H9 (cell line): ENCODE measurements around the gene METTL16. TPM values are rescaled to one million over a fixed set of nuclear protein-coding genes. Genes with fewer than 3 reads are reported as not detected.
"Not testable (repeated sequence)": the region's sequence is repeated elsewhere in the genome, so short reads cannot be mapped to it uniquely, and the experiment has no call there.

Experiments
- DNase-seq: peaks from one replicate; pipeline ENCODE4 v3.0.0-alpha.2; 2017
- H2AFZ ChIP-seq: one replicate; pipeline ENCODE4 v1.6.1; 2013; ENCODE audit warnings: mild to moderate bottlenecking, low read length, control low read depth, moderate library complexity
- H2AK5ac ChIP-seq: 2 replicates; pipeline ENCODE4 v1.6.1; 2013; ENCODE audit warnings: low read length, control low read depth, mixed read lengths; ENCODE audit not compliant: insufficient read length
- H2BK120ac ChIP-seq: one replicate; pipeline ENCODE4 v1.6.1; 2013; ENCODE audit warnings: low read depth, mild to moderate bottlenecking, low read length, control low read depth, inconsistent platforms; ENCODE audit not compliant: poor library complexity, severe bottlenecking
- H2BK12ac ChIP-seq: 2 replicates; pipeline ENCODE4 v1.6.1; 2013; ENCODE audit warnings: low read length, control low read depth, mixed read lengths, low read depth; ENCODE audit not compliant: insufficient read length
- H2BK15ac ChIP-seq: 2 replicates; pipeline ENCODE4 v1.6.1; 2013; ENCODE audit warnings: low read depth, low read length, control low read depth
- H2BK20ac ChIP-seq: one replicate; pipeline ENCODE4 v1.6.1; 2013; ENCODE audit warnings: low read depth, mild to moderate bottlenecking, low read length, control low read depth, inconsistent platforms; ENCODE audit not compliant: poor library complexity, severe bottlenecking
- H2BK5ac ChIP-seq: 2 replicates; pipeline ENCODE4 v1.6.1; 2013; ENCODE audit warnings: low read length, control low read depth, mixed read lengths; ENCODE audit not compliant: insufficient read length
- H3K14ac ChIP-seq: 2 replicates; pipeline ENCODE4 v1.6.1; 2013; ENCODE audit warnings: low read length, control low read depth; ENCODE audit not compliant: insufficient read depth
- H3K18ac ChIP-seq: 2 replicates; pipeline ENCODE4 v1.6.1; 2013; ENCODE audit warnings: low read depth, mild to moderate bottlenecking, mixed read lengths, low read length, control low read depth; ENCODE audit not compliant: insufficient read length
- H3K23ac ChIP-seq: 2 replicates; pipeline ENCODE4 v1.6.1; 2013; ENCODE audit warnings: low read length, control low read depth, mixed read lengths, low read depth; ENCODE audit not compliant: insufficient read length
- H3K23me2 ChIP-seq: 2 replicates; pipeline ENCODE4 v1.6.1; 2013; ENCODE audit warnings: low read depth, mild to moderate bottlenecking, mixed read lengths, low read length, control low read depth; ENCODE audit not compliant: insufficient read length, poor library complexity, severe bottlenecking
- H3K27ac ChIP-seq: 2 replicates; pipeline ENCODE4 v1.5.1; 2013; ENCODE audit warnings: low read length, control low read depth, mixed read lengths, low read depth; ENCODE audit not compliant: insufficient read length
- H3K27me3 ChIP-seq: 2 replicates; pipeline ENCODE4 v1.6.1; 2013; ENCODE audit warnings: low read length, control low read depth, inconsistent platforms; ENCODE audit not compliant: insufficient read depth
- H3K4ac ChIP-seq: 2 replicates; pipeline ENCODE4 v1.6.1; 2013; ENCODE audit warnings: low read depth, mild to moderate bottlenecking, control low read depth, inconsistent platforms, low read length, moderate library complexity
- H3K4me1 ChIP-seq: 2 replicates; pipeline ENCODE4 v1.6.1; 2013; ENCODE audit warnings: low read length, control low read depth, inconsistent platforms; ENCODE audit not compliant: insufficient read depth
- H3K4me2 ChIP-seq: 2 replicates; pipeline ENCODE4 v1.6.1; 2013; ENCODE audit warnings: low read length, control low read depth, mixed read lengths; ENCODE audit not compliant: insufficient read length, insufficient read depth
- H3K56ac ChIP-seq: 2 replicates; pipeline ENCODE4 v1.6.1; 2013; ENCODE audit warnings: low read depth, mild to moderate bottlenecking, mixed read lengths, low read length, control low read depth; ENCODE audit not compliant: insufficient read length
- H3K79me1 ChIP-seq: 2 replicates; pipeline ENCODE4 v1.6.1; 2013; ENCODE audit warnings: low read depth, mild to moderate bottlenecking, moderate library complexity, low read length, control low read depth, inconsistent platforms; ENCODE audit not compliant: insufficient read depth, poor library complexity, severe bottlenecking
- H3K79me2 ChIP-seq: 2 replicates; pipeline ENCODE4 v1.6.1; 2013; ENCODE audit warnings: low read length, control low read depth, inconsistent platforms; ENCODE audit not compliant: insufficient read depth
- H3K9ac ChIP-seq: 2 replicates; pipeline ENCODE4 v1.6.1; 2013; ENCODE audit warnings: low read length, control low read depth, mixed read lengths; ENCODE audit not compliant: insufficient read length; ENCODE audit errors: extremely low read depth
- H3K9me3 ChIP-seq: one replicate; pipeline ENCODE4 v1.6.1; 2013; ENCODE audit warnings: low read depth, low read length, inconsistent platforms; ENCODE audit not compliant: control insufficient read depth
- H3T11ph ChIP-seq: one replicate; pipeline ENCODE4 v1.6.1; 2013; ENCODE audit warnings: mild to moderate bottlenecking, low read length, control low read depth, inconsistent platforms
- H4K20me1 ChIP-seq: one replicate; pipeline ENCODE4 v1.6.1; 2013; ENCODE audit not compliant: control insufficient read depth, insufficient read length, insufficient read depth
- H4K5ac ChIP-seq: 2 replicates; pipeline ENCODE4 v1.6.1; 2013; ENCODE audit warnings: low read depth, mild to moderate bottlenecking, mixed read lengths, low read length, control low read depth; ENCODE audit not compliant: insufficient read length
- H4K8ac ChIP-seq: replicated peaks from 2 replicates; pipeline ENCODE4 v1.6.1; 2013; ENCODE audit warnings: low read length, control low read depth, mixed read lengths, low read depth; ENCODE audit not compliant: insufficient read length
- H4K91ac ChIP-seq: 2 replicates; pipeline ENCODE4 v1.6.1; 2013; ENCODE audit warnings: low read depth, mild to moderate bottlenecking, moderate library complexity, mixed read lengths, low read length, control low read depth; ENCODE audit not compliant: insufficient read length
- H3K27ac Mint-ChIP-seq, 3 experiments: 2 replicates in 2 of 3; 3 replicates in 1 of 3; pipeline ENCODE4 v1.8.0; 2020 to 2021; ENCODE audit warnings: mixed read lengths in 3 of 3, mild to moderate bottlenecking in 1 of 3, moderate library complexity in 1 of 3
- H3K27me3 Mint-ChIP-seq: 2 replicates; pipeline ENCODE4 v1.8.0; 2021; ENCODE audit warnings: low read depth, mild to moderate bottlenecking, moderate library complexity, mixed read lengths
- H3K36me3 Mint-ChIP-seq, 3 experiments: 2 replicates in 2 of 3; 3 replicates in 1 of 3; pipeline ENCODE4 v1.8.0; 2020 to 2021; ENCODE audit warnings: low read depth in 3 of 3, mixed read lengths in 3 of 3; ENCODE audit not compliant: insufficient read depth in 1 of 3
- H3K4me1 Mint-ChIP-seq, 2 experiments: 2 replicates each; pipeline ENCODE4 v1.8.0; 2020; ENCODE audit warnings: mixed read lengths in 2 of 2
- H3K4me3 Mint-ChIP-seq, 2 experiments: 2 replicates in 1 of 2; 3 replicates in 1 of 2; pipeline ENCODE4 v1.8.0; 2020 to 2021; ENCODE audit warnings: mild to moderate bottlenecking in 2 of 2, mixed read lengths in 2 of 2, moderate library complexity in 1 of 2
- H3K9me3 Mint-ChIP-seq, 2 experiments: 2 replicates in 1 of 2; 3 replicates in 1 of 2; pipeline ENCODE4 v1.8.0; 2020; ENCODE audit warnings: mild to moderate bottlenecking in 2 of 2, mixed read lengths in 2 of 2, moderate library complexity in 1 of 2
- WGBS: extraction: QIAGEN DNeasy Blood & Tissue Kit; methylation state at CpG from one replicate; pipeline ENCODE4 v1.1.7; 2013; ENCODE audit warnings: missing lambda C conversion rate, low lambda C conversion rate, mixed read lengths; ENCODE audit not compliant: insufficient read length; ENCODE audit errors: extremely low coverage; 5-methylcytosine and 5-hydroxymethylcytosine counted together
- total RNA-seq: library from RNA; stranded (reverse); gene quantifications from 2 replicates; pipeline ENCODE4 v1.2.1, GENCODE V29; 2021

Gene METTL16
- total RNA-seq, 1 experiment from 2014 or later = 55.4 TPM

GRCh38 chr17:2521775-2522410 lies 10.2 kb upstream of the METTL16 start:
- DNase-seq, H3K9me3 Mint-ChIP-seq, H3K4ac ChIP-seq: not testable (repeated sequence)

More at GRCh38 chr17:2521775-2522410, 10.2 kb upstream of the METTL16 start:
- H3K27me3 ChIP-seq, H2AK5ac ChIP-seq, H2BK5ac ChIP-seq, H3K4me1 ChIP-seq, H3K79me2 ChIP-seq, H2BK15ac ChIP-seq, H3K27ac Mint-ChIP-seq, H3K14ac ChIP-seq, H4K5ac ChIP-seq, H3K23me2 ChIP-seq, H3K18ac ChIP-seq, H4K20me1 ChIP-seq, H3K4me1 Mint-ChIP-seq, H2BK12ac ChIP-seq, H3K79me1 ChIP-seq, H2BK120ac ChIP-seq, H3K56ac ChIP-seq, H3K9ac ChIP-seq, H3T11ph ChIP-seq, H4K91ac ChIP-seq, H3K9me3 ChIP-seq, H3K27ac ChIP-seq, H2BK20ac ChIP-seq, H3K4me2 ChIP-seq, H4K8ac ChIP-seq, H2AFZ ChIP-seq, H3K36me3 Mint-ChIP-seq, H3K4me3 Mint-ChIP-seq, H3K23ac ChIP-seq, H3K27me3 Mint-ChIP-seq: not testable (repeated sequence)
- WGBS = no CpG with 5 or more reads among the region's 15 CpGs
